ENCODE measurements around the gene FOXA3.
A peak's percentile ranks its signal among the peaks of the same experiment; 100 is the strongest.

The FOXA3 gene

GRCh38 chr19:45874620-45874966 is 10.5 kb downstream of the FOXA3 start:
- no peak for DNase-seq (ENCODE audit: low read depth)

GRCh38 chr19:45876161-45876410 is 12.0 kb downstream of the FOXA3 start:
- no peak for DNase-seq (ENCODE audit: low read depth)

GRCh38 chr19:45876411-45877197 is 12.5 kb downstream of the FOXA3 start:
- no peak for DNase-seq (ENCODE audit: low read depth)

GRCh38 chr19:45878043-45878794 is 14.1 kb downstream of the FOXA3 start:
- no peak for DNase-seq (ENCODE audit: low read depth)

DNA sequence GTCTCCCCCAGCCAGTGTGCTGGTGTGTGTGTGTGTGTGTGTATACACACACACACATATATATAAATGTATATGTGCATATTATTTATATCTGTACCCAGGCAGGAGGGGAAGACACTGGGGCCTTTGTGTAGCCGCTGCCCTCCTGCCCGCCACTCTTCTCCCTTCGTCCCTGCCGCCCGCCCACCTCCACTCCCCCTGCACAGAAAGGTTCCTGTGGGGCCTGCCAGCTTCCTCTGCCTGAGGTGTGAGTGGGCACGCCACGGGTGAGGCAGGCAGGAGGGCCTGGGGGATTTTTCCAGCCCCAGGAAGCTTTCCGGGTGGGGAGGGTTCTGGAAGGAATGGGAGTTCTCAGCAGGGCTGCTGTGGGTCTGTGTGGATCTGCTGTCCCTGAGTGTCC is 14.9 kb downstream of the FOXA3 start:
- DNase-seq (ENCODE audit: low read depth): no peak

GRCh38 chr19:45879971-45880370 is 15.8 kb downstream of the FOXA3 start:
- no peak for DNase-seq (ENCODE audit: low read depth)

DNA sequence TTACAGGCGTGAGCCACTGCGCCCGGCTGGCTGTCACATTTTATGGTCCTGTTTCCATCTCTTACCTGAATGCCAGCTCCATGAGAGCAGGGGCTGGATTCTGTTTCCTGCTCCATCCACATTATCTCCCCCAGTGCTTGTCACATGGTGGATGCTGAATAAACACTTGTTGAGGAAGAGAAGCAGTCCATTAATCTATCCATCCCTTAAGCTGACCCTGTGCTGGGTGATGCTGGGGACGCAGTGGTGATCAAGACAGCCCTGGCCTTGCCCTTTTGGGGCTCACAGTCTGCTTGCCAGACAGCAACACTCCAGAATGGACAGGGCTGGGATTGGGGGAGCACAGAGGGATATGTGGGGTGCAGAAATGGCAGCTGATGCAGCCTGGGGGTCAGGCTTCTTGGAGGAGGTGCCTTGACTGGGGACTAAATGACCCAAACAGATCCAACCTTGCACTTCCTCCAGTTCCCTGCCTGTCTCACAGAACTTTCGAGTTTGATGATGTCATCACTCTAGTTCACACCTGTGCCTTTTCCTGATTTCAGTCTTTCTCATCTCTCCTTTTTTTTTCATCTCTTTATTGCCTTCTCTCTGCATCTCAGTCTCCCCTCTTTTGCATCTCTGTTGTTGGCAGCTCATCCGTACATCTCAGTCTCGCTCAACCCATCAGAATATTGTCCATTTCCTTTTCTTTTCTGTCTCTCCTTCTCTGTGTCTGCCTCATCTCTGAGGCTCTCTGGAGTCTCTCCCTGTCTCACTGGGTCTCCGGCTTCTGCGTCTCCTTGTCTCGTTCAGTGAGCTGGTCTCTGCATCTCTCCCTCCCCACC is 17.2 kb downstream of the FOXA3 start:
- no peak for DNase-seq (ENCODE audit: low read depth)

DNA sequence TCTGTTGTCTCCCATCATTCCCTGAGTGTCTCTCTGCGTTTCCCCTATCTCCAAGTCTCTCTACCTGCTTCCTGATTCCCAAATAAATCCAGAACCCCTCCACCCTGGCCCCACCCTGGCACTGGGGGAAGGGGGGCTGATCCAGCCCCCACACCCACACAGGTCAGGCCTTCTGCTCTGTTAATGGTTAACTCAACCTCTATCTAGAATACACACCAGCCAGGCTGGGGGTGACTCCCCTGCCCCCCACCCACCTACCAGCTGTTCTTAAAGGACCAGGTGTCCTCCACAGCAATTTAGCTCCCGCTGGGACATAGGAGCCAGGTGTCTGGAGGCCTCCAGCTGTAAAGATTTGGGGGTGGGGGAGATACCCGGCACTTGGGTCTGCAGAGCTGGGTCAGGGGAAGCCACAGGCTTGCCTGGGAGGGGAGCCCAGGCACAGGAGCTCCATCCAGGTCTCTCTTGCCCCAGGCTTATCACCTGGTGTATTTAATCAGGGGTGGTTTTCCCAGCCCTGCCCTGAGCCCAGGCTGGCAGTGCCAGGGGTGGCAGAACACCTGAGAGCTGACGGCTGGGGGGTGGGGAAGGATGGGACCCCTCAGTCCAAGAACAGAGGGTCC is 17.9 kb downstream of the FOXA3 start:
- no peak for DNase-seq (ENCODE audit: low read depth)

GRCh38 chr19:45882652-45883585 is 18.8 kb downstream of the FOXA3 start:
- DNase-seq (ENCODE audit: low read depth): peak; percentile 68

- no peak for DNase-seq (ENCODE audit: low read depth)
Observed at GRCh38 chr19:45883586-45883880, 19.4 kb downstream of the FOXA3 start.

GRCh38 chr19:45883881-45884681 is 20.0 kb downstream of the FOXA3 start:
- no peak for DNase-seq (ENCODE audit: low read depth)

GRCh38 chr19:45884682-45885555 is 20.8 kb downstream of the FOXA3 start:
- no peak for DNase-seq (ENCODE audit: low read depth)

DNA sequence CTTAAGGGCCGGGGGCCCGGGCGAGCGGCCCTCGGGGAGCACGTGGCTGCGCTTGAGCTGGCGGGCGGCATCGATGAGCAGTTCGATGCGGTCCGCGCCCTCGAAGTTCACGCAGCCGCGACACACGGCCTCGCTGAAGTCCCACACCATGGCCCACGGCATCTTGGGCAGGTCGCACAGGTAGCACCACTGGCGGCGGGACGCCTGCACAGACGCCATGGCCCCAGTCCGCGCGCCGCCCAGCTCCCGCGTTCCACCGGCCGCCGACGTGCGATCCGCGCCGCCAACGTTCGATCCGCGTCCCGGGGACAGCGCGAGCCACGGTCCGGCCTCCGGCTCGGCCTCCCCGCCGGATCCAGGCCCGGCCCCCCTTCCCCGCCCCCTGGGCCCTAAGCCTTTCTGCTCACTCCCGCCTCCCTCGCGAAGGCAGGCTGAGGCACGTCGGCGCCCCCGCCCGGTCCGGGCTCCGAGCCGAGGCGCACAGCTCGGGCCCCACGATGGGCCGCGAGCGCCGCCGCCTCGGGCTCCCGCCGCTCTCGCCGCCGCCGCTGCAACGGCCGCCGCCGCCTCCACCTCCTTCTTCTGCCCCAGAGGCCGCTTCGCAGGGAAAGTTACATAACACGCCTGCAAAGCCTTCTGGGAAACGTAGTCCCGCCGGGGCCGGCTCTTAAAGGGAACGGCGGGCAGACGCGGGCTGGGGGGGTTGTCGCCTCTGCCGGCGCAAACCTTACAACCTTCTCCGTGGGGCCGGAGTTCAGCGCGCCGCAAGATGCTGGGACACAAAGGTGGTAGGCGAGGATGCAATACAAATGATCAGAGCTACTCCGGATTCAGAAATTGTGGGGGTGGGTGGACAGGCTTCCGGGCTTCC is 21.7 kb downstream of the FOXA3 start, which contains the start of gene IRF2BP1:
IRF2BP1 (minus strand) TSS at position 586 of the 871 bp plus-strand sequence; CDS start at position 219, 367 bp downstream.
- DNase-seq (ENCODE audit: low read depth): peak; percentile 70

DNA sequence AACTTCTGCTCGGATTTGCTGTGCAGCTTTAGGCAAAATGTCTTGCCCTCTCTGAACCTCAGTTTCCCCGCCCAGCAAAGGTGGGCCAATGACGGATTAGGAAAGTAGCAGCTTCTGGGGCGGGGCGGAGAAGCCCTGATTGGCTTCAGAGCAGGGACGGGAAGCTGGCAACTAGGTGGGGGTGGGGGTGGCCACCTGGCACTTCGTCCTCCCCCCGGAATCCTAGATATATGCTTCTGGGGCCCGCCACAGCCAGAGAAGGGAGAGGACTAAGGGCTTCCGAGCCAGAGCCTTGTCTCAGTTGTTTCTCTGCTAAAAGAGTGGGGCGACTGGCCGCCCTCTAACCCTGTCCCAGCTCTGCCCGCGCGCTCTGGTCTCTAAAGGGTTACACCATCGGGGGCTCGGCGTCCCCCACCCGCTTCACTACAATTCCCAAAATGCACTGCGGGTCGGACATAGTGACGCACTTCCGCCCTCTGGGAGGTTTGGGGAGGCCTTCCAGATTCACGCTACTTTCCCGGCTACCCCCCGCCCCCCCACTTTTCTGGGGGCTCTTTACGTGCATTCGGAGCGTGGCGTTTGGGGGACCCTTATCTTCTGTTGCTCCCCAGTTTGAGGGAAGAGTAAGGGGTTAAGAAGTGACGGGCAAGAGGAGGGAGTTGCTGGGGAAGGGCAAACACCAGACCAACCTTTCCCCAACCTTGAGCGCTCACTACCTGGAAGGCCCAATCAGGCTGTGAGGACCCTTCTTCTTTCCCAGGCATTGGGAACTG is 22.5 kb downstream of the FOXA3 start:
- peak; percentile 73 for DNase-seq (ENCODE audit: low read depth)

GRCh38 chr19:45887200-45887710 is 23.1 kb downstream of the FOXA3 start:
- no peak for DNase-seq (ENCODE audit: low read depth)

GRCh38 chr19:45889210-45889885 is 25.2 kb downstream of the FOXA3 start:
- DNase-seq (ENCODE audit: low read depth): no peak

GRCh38 chr19:45890877-45891276 is 26.8 kb downstream of the FOXA3 start:
- no peak for DNase-seq (ENCODE audit: low read depth)
